Measurements from ENCODE around the gene OSTF1.

The OSTF1 gene

GRCh38 chr9:75146229-75146628 is 57.9 kb downstream of the OSTF1 start:
- Mint-ChIP-seq H3K4me3 (no peak overlapping the region), H3K9me3 (peaks cover 6 to 11% of the 10 kb centered on the region in 2 donors), H3K27me3 (no peaks in the 10 kb centered on the region), H3K4me1 (peaks cover 9 to 30% of the 10 kb centered on the region in 2 donors), H3K36me3 (peaks cover 46 to 56% of the 10 kb centered on the region in 2 donors), H3K27ac (no peak overlapping the region)
- ATAC-seq (replicated peaks) (no peak), DNase-seq (no peak)

- Mint-ChIP-seq H3K36me3 (peaks cover 38 to 44% of the 10 kb centered on the region in 2 donors), H3K4me1 (peaks cover 9 to 23% of the 10 kb centered on the region in 2 donors), H3K4me3 (no peak overlapping the region), H3K27ac (no peak overlapping the region), H3K27me3 (no peaks in the 10 kb centered on the region), H3K9me3 (peaks cover 6 to 11% of the 10 kb centered on the region in 2 donors)
- no peak for DNase-seq
- ATAC-seq (replicated peaks): no peak
Measured at GRCh38 chr9:75147638-75148037, 59.3 kb downstream of the OSTF1 start.

GRCh38 chr9:75148561-75148960 is 60.2 kb downstream of the OSTF1 start:
- Mint-ChIP-seq H3K27me3 (no peaks in the 10 kb centered on the region), H3K27ac (no peak overlapping the region), H3K9me3 (peaks cover 3 to 8% of the 10 kb centered on the region in 2 donors), H3K4me1 (peaks cover 9 to 23% of the 10 kb centered on the region in 2 donors), H3K36me3 (peaks cover 32 to 36% of the 10 kb centered on the region in 2 donors), H3K4me3 (no peak overlapping the region)
- no peak for DNase-seq
- ATAC-seq (replicated peaks): no peak

- peaks cover 21 to 23% of the 10 kb centered on the region in 2 donors for H3K36me3 Mint-ChIP-seq
- ATAC-seq (replicated peaks): no peak
- H3K4me1 Mint-ChIP-seq: peaks cover 9 to 23% of the 10 kb centered on the region in 2 donors
Measured at GRCh38 chr9:75149841-75150241, 61.5 kb downstream of the OSTF1 start.

GRCh38 chr9:75150512-75150911 is 62.2 kb downstream of the OSTF1 start:
- H3K36me3 Mint-ChIP-seq: peaks cover 18 to 20% of the 10 kb centered on the region in 2 donors
- H3K4me3 Mint-ChIP-seq: no peak overlapping the region
- H3K9me3 Mint-ChIP-seq: no peaks in the 10 kb centered on the region
- no peak for ATAC-seq (replicated peaks)
- H3K4me1 Mint-ChIP-seq: peaks cover 9 to 23% of the 10 kb centered on the region in 2 donors
- no peaks in the 10 kb centered on the region for H3K27me3 Mint-ChIP-seq
- no peak overlapping the region for H3K27ac Mint-ChIP-seq
- DNase-seq: no peak

More at GRCh38 chr9:75149841-75150241, 61.5 kb downstream of the OSTF1 start:
- DNase-seq: no peak
- Mint-ChIP-seq H3K4me3 (no peak overlapping the region), H3K9me3 (peaks cover under 1 to 4% of the 10 kb centered on the region in 2 donors), H3K27ac (no peak overlapping the region), H3K27me3 (no peaks in the 10 kb centered on the region)

GRCh38 chr9:75152416-75152815 is 64.1 kb downstream of the OSTF1 start:
- no peaks in the 10 kb centered on the region for H3K9me3 Mint-ChIP-seq
- no peak overlapping the region for H3K4me3 Mint-ChIP-seq
- H3K36me3 Mint-ChIP-seq: peaks cover 20% of the 10 kb centered on the region in 2 donors
- H3K27me3 Mint-ChIP-seq: no peaks in the 10 kb centered on the region
- peaks cover 7 to 14% of the 10 kb centered on the region in 2 donors for H3K4me1 Mint-ChIP-seq
- DNase-seq (no peak), ATAC-seq (replicated peaks) (no peak)
- no peak overlapping the region for H3K27ac Mint-ChIP-seq

- ATAC-seq (replicated peaks): no peak
- H3K4me1 Mint-ChIP-seq: no peaks in the 10 kb centered on the region
- DNase-seq: no peak
- H3K27me3 Mint-ChIP-seq: no peaks in the 10 kb centered on the region
- H3K27ac Mint-ChIP-seq: no peak overlapping the region
- H3K36me3 Mint-ChIP-seq: peaks cover 5 to 10% of the 10 kb centered on the region in 2 donors
- no peaks in the 10 kb centered on the region for H3K9me3 Mint-ChIP-seq
- no peak overlapping the region for H3K4me3 Mint-ChIP-seq
Measured at GRCh38 chr9:75156858-75157257, 68.5 kb downstream of the OSTF1 start.

GRCh38 chr9:75161116-75161857 is 73.0 kb downstream of the OSTF1 start:
- H3K4me1 Mint-ChIP-seq: no peaks in the 10 kb centered on the region
- no peak overlapping the region for H3K4me3 Mint-ChIP-seq
- peaks cover 4 to 6% of the 10 kb centered on the region in 2 donors for H3K9me3 Mint-ChIP-seq
- ATAC-seq (replicated peaks) (no peak), DNase-seq (no peak)
- peaks cover 12 to 33% of the 10 kb centered on the region in 2 donors for H3K36me3 Mint-ChIP-seq
- no peaks in the 10 kb centered on the region for H3K27me3 Mint-ChIP-seq
- peak overlapping the region; percentile 16 for H3K27ac Mint-ChIP-seq

GRCh38 chr9:75163764-75164163 is 75.5 kb downstream of the OSTF1 start:
- Mint-ChIP-seq H3K36me3 (peaks cover 33 to 52% of the 10 kb centered on the region in 2 donors), H3K27ac (no peak overlapping the region), H3K9me3 (peaks cover 10 to 15% of the 10 kb centered on the region in 2 donors), H3K4me3 (no peak overlapping the region), H3K4me1 (no peaks in the 10 kb centered on the region), H3K27me3 (no peaks in the 10 kb centered on the region)
- DNase-seq: no peak
- ATAC-seq (replicated peaks): no peak

GRCh38 chr9:75164573-75164972 is 76.3 kb downstream of the OSTF1 start:
- Mint-ChIP-seq H3K36me3 (peaks cover 35 to 58% of the 10 kb centered on the region in 2 donors), H3K4me3 (no peak overlapping the region), H3K27ac (no peak overlapping the region), H3K4me1 (no peaks in the 10 kb centered on the region), H3K9me3 (peaks cover 10 to 15% of the 10 kb centered on the region in 2 donors), H3K27me3 (no peaks in the 10 kb centered on the region)
- no peak for ATAC-seq (replicated peaks)
- no peak for DNase-seq

- no peaks in the 10 kb centered on the region for H3K4me1 Mint-ChIP-seq
- no peak for ATAC-seq (replicated peaks)
- peaks cover 10 to 15% of the 10 kb centered on the region in 2 donors for H3K9me3 Mint-ChIP-seq
- H3K27ac Mint-ChIP-seq: no peak overlapping the region
- no peak for DNase-seq
- peaks cover 35 to 65% of the 10 kb centered on the region in 2 donors for H3K36me3 Mint-ChIP-seq
- H3K4me3 Mint-ChIP-seq: no peak overlapping the region
- no peaks in the 10 kb centered on the region for H3K27me3 Mint-ChIP-seq
Measured at GRCh38 chr9:75167281-75167680, 79.0 kb downstream of the OSTF1 start.

- Mint-ChIP-seq H3K27me3 (no peaks in the 10 kb centered on the region), H3K36me3 (peaks cover 39 to 57% of the 10 kb centered on the region in 2 donors), H3K4me1 (no peaks in the 10 kb centered on the region), H3K4me3 (no peak overlapping the region), H3K27ac (no peak overlapping the region), H3K9me3 (peaks cover 10 to 15% of the 10 kb centered on the region in 2 donors)
- DNase-seq: no peak
- ATAC-seq (replicated peaks): no peak
Measured at GRCh38 chr9:75168270-75169178, 80.2 kb downstream of the OSTF1 start.

GRCh38 chr9:75169623-75170022 is 81.3 kb downstream of the OSTF1 start:
- no peak overlapping the region for H3K4me3 Mint-ChIP-seq
- no peaks in the 10 kb centered on the region for H3K27me3 Mint-ChIP-seq
- no peak overlapping the region for H3K27ac Mint-ChIP-seq
- no peaks in the 10 kb centered on the region for H3K4me1 Mint-ChIP-seq
- DNase-seq (no peak), ATAC-seq (replicated peaks) (no peak)
- H3K36me3 Mint-ChIP-seq: peaks cover 35 to 50% of the 10 kb centered on the region in 2 donors
- peaks cover 7 to 12% of the 10 kb centered on the region in 2 donors for H3K9me3 Mint-ChIP-seq

GRCh38 chr9:75170898-75171360 is 82.6 kb downstream of the OSTF1 start:
- no peak for ATAC-seq (replicated peaks)
- peaks cover 7 to 9% of the 10 kb centered on the region in 2 donors for H3K9me3 Mint-ChIP-seq
- no peak overlapping the region for H3K4me3 Mint-ChIP-seq
- no peak overlapping the region for H3K27ac Mint-ChIP-seq
- no peaks in the 10 kb centered on the region for H3K4me1 Mint-ChIP-seq
- no peaks in the 10 kb centered on the region for H3K27me3 Mint-ChIP-seq
- peaks cover 31 to 40% of the 10 kb centered on the region in 2 donors for H3K36me3 Mint-ChIP-seq
- DNase-seq: no peak
